ENCODE data around the gene MAPRE3.

MAPRE3 gene

DNA sequence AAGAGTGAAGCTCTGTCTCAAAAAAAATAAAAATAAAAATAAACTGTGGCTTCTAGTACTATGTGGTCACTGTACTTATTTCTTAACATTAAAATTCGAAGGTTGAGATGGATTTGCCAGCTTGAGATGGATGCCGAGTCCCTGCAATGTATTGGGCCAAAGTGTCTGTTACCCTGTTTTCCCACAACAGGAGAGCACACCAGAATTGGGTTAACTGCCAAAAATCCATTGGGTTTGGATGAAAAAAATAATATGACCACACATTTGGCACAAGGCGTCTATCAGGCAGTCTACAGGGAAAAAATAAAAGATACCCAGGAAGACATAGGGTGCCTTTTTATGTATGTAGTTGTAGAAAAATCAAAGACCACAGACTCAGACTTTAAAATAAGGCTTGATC, 19.2 kb upstream of the MAPRE3 start:
- DNase-seq: no peak

DNA sequence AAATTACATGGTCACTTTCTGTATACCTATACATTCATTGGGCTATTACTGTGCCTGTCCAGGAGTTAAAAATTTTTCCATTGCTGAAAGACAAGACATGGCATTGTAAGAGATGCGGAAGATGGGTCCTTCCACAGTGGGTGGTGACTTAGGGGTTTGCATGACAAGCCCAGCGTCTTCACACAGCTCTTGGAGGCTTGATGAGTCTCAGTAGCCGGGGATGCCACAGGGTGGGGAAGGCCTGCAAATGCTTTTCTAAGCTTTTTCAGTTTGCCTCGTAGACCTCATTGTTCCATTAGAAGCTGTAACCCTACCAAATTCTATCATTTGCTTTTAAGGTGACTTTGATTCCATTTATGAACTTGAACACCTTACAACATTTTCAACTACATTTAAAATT, 18.1 kb upstream of the MAPRE3 start:
- DNase-seq: no peak

DNA sequence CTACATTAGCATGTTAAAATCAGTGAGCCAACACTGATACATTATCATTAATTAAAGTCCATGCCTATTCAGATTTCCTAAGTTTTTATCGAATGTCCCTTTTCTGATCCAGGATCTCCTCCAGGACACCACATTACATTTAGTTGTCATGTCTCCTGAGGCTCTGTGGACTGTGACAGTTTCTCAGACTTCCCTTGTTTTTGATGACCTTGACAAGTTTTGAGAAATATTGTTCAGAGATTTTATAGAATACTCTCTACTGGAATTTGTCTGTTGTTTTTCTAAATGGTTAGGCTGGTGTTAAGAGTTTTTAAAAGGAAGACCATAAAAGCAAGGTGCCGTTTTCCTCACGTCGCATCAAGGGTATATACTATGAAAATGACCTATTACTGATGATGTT, 16.3 kb upstream of the MAPRE3 start:
- no peak for DNase-seq

DNA sequence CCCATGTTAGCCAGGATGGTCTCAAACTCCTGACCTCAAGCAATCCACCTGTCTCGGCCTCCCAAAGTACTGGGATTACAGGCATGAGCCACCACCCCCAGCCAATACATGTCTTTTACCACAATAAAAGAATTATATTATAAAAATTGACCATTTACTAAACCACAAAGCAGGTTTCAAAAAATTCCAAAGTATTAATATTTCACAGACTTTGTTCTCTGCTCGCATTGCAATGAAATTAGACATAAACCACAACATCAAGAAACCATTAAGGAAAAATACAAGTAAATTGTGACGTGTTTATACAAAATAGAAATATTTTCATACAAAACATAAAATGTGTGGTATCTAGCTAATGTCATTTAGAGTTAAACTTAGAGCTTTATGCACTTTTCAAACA, 13.4 kb upstream of the MAPRE3 start:
- no peak for DNase-seq

DNA sequence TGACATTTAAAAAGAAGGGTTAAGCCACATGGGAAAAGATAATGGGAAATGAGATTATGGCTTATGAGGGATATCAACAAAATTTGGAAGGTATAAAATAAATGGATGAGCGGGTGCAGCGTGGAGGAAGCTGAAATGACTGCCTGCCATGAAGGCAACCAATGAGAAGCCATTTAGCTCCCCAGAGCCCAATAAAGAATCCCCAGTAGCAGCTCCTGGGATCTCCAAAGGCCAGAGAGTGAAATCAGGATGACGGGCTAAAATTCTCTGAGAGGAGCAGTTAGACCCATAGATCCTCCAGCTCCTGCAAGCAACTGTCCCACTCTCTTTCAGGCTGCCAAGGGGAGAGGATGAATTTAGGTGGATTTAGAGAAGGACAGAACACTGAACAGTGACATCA, 12.9 kb upstream of the MAPRE3 start:
- peak; percentile 18 for DNase-seq

DNA sequence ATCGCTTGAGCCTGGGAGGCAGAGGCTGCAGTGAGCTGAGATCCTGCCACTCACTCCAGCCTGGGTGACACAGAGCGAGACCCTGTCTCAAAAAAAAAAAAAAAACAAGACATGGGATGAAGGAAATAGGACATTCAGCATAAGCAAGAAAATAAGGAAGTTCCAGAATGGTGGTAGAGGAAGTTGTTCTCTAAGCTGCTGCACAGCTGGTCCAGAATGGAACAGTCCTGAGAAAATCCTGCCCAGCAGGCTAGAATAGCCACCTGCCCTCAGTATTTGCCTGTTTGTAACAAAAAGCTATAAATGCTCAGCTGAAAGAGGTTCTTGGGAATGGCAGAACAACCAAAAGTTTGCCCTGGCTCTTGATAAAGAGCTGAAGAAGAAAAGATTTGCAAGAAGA, 11.1 kb upstream of the MAPRE3 start:
- DNase-seq: no peak

DNA sequence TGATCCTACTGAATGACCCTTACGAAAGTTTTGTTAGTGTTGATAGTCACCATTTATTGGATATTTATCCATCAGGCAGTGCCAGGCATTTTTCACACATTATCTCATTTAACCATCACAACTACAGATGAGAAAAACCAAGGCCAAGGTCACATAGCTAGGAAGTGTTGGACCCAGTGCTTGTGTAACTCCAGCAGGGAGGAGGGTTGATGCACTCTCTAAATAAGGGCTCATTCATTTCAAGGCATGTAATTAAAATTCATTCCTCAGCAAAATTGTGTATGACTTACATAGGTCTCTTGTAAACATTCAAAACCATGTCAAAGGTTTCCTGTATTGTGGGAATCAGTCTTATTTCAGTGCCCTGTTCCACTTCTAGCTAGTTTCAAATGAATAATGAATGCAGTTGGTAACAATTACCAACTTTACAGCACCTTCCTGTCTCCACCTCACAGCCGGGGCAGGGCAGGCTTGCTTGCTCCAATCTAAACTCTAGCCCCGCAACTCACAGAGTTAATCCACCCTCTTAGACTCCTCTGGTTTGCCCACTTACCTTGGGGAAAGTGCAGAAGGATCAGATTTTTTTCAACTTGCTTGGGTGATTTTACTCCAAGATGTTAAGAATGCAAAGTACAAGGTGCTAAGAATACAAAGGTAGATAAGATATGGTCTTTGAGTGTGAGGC, 5.8 kb upstream of the MAPRE3 start:
- no peak for DNase-seq

DNA sequence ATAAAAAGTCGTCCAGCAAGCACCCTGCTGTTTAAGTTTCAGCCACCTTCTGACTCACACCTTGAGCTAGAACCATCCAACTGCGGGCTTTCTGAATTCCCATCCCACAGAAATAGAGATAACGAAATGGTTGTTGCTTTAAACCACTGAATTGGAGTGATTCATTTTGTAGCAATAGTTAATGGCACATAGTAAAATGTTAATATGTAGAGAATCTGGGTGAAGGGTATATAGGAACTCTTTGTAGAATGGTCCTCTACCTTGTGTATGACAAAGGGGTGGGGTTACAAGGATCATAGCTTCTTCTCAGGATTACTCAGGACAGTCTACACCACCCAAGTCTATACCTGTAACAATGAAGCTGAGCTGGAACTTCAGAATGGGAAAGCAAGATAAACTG, 2.4 kb upstream of the MAPRE3 start:
- DNase-seq: no peak

DNA sequence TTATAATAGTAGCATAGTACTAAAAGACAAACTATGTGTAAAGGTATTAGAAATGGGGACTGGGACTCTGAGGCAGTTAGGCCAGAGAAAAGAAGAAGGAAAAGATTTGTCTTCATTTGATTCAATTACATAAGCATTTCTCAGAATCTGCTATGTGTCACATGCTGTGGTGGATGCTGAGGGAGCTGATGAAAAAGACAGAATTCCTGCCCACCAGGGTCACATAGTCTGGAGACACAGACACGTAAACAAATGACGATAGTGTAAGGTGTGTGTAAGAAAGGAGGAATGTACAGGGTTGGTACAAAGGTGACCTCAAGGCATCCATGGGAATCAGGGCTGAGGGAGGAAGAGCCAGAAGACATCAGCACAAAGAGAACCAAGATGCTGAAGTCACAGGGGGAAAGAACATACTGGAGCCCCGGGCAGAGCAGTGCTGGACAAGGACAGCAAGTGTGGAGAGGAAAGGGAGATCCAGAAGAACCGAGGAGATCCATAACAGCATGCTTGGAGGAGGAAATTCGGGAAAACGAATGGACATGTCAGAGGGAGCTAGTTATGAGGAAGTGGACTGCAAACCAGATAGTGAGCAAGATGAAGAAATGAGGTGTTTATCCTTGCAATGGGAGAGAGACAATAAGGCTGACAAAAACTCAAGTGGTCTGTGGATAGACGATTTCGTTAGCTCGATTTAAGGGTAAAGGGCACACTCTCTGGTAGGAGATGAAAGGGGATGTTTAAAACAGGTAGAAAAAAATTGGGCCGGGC, 1.2 kb upstream of the MAPRE3 start:
- DNase-seq: no peak

DNA sequence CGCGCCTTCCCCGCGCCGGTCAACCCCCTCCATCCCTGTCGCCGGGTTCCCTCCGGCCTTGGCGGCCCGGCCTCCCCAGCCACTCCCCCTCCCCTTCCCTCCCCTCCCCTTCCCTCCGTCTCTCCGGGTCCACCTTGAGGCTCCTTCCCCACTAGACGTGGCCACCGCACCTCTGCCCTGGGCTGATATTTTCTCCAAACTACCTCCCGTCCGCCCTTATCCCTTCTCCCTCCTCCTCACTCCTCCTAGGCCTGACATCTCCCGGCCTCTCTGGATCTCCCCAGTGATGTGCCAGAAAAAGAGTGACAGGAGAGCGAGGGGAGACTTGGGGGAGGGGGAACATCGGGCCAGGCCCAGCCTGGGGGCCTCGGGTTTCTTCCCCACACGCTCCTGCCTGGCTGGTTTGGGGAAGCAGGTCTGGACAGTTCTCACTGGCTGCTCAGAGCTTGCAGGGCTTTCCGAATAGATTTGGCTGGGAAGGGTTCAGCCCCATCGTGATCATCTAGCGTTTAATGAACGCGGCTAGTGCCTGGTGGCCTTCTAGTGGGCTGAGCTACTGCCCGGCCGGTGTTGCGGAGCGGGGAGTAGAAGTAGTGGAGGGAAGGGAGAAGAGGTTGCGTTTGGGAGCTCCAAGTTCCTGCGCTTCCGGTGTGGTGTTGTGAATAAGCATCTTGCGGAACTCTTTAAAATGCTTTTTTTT, 641 bp downstream of the MAPRE3 start:
- no peak for DNase-seq

DNA sequence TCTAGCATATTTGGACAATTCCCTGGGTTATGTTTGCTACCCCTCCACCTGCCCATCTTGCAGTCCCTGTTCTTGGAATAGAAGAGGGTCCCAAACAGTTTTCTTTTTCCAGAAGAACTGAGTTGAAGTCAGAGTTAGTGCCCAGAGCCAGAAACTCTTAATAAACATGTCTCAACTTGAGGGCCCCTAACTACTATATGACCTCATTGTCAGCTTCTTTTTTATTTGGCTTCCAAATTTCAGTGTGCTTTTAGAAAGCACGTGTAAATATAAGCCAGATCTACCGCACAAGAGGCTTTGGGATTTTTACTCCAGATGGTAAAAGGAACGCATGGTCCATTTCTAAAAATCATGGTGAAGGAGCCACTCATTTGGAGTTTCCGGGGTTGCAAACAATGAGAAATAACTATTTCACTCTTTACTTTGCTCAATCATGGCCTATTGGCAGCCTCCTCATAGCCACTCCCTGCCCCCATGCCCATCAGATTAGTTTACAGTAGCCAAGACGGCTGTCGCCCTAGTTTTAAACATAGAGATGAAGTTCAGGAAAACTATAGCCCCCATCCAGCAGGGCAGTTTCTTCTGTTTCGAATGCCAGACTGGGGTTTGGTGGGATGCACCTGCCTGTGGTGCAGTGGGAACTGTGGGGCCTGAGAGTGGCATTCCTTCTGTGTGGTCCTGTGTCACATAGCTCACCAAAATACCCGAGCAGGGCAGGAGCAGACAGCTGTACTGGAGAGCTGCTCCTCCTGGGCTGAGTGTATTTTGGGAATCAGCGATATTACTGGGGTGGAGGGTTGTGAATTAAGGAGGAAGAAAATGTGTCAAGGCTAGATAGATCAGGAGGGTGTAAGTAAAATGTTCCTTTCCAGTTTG, 1.7 kb downstream of the MAPRE3 start:
- DNase-seq: no peak

DNA sequence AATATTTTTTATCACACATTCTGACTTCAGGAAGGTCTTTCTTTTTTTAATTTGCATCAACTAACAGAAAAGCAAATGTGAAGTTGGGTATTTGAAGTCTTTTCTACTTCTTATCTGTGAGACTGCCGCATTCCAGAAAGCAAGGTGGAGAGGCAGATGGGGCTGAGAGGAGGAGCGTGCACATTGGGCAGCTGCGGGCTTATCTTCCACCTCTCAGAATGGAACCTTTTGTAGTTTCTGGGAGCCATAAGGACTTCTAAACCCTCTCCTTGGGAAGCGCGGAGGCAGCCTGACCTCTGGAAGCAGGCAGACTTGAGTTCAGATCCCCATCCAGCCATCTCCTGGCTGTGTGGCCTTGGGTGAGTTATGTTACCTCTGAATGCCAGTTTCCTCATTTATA, 3.9 kb downstream of the MAPRE3 start:
- DNase-seq: no peak

DNA sequence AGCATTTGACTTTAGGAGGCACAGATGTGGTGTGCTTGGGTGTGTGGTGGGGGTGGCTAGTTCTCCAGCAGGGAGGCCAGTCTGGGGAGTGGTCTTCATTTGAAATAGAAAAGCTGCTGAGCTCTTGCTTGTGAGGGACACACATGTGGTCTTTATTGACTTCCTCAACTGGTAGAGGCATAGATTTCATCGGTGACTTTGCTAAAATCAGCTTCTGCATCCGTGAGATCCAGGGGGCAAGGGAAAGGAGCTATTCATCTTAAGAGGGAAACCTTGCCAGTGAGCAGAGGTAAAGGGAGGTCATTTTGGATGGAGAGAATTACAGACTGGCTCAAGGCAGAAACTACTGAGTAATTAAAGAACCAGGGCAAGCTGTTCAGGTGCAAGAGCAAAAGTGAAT, 4.7 kb downstream of the MAPRE3 start:
- DNase-seq: no peak

DNA sequence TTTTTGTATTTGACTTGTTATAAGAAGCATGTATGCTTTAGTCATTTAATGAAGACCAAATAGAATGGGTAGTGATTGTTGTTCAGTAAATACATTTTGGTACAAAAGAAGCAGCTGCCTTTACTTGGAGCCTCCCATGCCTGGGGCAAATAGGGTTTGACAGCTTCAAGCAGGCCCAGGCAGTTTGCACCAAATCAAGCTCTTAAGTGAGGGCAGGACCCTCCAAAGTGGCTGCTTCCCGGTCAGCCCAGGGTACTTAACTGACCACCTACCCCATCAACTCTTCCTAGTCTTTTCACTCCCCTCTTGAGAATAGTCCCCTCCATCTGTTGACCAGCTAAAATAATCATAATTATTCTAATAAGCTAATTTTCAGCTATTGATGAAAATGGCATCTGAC, 5.2 kb downstream of the MAPRE3 start:
- DNase-seq: no peak

DNA sequence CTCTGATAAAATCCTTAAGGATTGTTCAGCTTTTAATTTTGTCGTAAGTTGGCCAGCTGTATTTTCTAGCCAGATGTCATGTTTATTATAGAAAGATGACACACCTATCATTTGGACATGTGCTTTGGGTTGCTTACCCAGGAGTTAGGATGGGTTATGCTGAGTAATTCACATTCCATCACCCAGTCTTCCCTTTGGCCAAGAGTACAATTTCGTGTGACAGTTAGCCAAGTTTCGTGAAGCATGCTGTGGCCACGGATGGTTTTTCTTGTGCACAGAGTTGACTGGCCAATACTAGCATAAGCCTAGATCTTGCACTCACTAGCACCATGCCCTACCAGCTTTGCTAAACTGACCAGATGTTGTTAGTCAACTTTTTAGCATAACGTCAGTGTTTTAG, 5.8 kb downstream of the MAPRE3 start:
- no peak for DNase-seq

DNA sequence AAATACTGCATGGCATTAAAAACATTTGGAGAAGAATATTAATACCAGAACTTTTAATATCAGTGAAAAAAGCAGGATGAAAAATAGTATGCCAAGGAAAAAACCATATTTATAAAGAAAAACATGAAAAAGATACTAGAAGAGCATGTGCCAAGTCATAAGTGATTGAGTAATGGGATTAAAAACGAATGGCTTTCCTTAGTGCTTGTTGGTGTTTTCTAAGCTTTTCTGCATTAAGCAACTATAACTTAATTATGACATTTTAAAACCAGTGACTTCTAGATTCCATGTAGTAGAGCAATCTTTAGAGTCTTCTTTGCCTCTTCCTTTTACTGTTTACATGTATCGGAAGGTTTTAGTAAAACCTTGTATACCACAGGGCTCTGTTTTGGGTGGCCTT, 6.6 kb downstream of the MAPRE3 start:
- DNase-seq: no peak

DNA sequence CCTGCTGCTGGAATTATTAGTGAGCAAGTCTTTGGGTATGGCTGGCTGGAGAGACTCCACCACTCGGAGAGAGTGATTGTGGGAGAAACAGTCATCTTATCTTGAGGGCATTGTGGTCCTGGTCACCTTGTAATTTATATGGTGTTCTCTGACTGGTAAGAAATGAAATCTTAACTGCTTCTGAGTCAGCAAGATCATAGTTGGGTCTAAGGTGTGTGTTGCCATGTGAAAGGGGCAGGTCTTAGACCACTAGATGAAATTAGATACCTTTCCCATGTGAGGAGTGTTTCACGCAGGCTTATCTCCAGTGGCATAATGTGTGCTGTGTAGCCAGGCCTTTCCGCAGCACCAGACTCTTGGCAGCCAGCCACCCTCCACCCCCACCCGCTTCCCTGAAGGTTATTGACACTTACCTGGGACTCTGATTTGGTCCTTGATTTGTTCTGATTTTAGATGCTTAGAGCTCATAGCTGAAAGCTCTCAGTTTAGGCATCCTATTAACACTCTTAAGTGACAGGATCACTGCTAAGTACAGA, 7.7 kb downstream of the MAPRE3 start:
- DNase-seq: peak; percentile 74

DNA sequence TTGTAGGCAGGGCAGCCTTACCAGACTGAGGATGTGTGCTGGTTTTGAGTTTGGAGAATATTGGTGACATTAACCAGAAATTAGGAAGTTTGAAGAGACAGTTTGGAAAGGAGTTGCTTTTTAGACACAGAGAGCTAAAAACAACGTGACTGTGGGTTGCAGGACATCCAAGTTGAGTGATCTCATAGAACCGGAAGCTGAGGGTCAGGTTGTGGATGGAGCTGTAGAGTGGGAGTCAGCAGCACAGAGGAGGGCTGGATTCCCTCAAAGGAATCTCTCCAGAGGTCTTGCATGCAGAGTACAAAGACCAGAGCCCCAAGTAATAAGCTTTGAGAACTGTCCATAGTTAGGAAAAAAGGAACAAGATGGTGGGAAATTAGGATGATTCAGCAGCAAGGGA, 9.3 kb downstream of the MAPRE3 start:
- DNase-seq: no peak

DNA sequence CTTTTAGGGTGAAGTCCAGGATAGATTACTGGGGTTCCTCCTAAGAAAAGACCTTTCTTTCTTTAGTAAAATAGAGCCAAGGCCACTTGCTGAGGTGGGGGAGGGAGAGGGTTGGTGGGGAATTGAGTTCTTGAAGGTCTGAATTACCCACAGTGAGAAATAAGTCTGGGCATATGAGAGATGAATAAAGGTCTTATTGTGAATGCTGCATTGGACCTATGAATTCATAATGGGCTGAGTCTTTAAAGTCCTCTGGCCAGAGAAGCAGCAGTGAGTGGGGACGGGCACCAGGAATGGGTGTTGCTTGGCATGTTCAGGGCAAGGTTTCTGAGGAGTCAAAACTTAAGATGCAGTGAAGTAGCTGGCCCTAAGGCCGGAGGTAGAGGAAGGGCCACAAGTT, 10.5 kb downstream of the MAPRE3 start:
- DNase-seq: no peak

DNA sequence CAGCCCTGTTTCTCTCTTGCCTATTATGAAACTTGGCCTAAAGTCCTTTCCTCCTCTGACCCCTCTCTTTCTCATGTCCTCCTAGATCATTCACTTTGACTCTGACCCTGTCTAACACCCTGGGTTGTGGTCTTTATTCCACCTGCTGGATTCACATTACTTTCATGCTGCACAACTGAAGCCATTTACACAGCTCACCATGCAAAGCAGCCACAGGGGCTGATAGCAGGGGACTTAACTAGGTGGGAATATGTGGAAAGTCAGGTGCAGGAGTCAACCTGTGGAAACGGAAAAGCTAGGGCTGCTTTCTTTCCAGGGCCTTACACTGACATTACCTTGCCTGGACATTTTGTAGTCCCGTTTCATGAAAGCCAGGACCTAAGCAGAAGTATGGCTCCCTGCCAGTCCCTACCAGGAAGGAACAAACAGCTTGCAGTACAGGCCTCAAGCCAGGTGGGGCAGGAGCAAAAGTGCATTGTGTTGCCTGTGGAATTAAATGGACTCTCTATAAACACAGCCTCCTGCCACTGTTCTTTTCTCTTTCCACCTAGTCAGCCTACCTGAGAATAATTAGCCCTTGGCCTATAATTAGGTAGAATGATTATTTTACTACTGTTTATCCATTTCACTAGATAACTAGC, 11.8 kb downstream of the MAPRE3 start:
- peak; percentile 89 for DNase-seq

DNA sequence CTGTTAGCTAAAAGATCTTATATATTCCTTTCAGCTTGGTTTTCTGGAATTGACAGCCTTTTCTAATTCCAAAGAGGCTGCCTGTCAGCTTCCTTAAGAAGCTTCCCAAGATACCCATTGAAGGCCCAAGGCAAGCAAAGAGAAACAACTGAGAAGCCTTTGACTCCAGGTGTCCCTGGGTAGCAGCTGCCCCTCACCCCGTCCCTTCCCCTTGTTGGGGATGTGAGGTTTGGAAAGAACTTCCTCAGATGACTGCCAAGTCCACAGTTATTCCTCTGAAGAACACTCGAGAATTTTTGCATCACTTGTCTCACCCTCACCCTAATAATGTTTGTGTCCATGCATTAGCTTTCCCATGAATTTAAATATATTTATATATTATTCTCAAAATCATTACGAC, 13.3 kb downstream of the MAPRE3 start:
- DNase-seq: no peak

DNA sequence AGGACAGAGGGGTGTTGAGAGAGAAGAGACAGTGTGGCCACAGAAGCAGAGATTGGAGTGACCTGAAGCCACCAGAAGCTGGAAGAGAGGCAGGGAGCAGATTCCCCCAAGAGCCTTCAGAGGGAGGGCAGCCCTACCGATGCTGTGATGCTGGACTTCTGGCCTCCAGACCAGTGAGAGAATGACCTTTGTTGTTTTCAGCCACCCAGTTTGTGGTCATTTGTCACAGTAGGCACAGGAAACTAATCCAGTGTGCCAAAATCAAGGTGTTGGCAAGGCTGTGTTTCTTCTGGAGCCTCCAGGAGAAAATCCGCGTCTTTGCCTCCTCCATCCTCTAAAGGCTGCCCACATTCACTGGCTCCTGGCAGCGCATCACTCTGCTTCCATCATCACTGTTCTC, 15.4 kb downstream of the MAPRE3 start:
- no peak for DNase-seq

Data from DMS153 (cell line).